Progenitor cell of endocrine pancreas (in vitro differentiated cells): Measurements from ENCODE around the gene SLC8A2. TPM values are rescaled to one million over a fixed set of nuclear protein-coding genes. Genes with fewer than 3 reads are reported as not detected.
A peak's percentile ranks its signal among the peaks of the same experiment; 100 is the strongest.

Experiments
- DNase-seq: peaks from one replicate; pipeline ENCODE4 v3.0.0; 2021; ENCODE audit warnings: low spot score; ENCODE audit not compliant: unreplicated experiment
- H3K27ac Mint-ChIP-seq: 2 replicates; pipeline ENCODE4 v1.8.0; 2021; ENCODE audit warnings: mild to moderate bottlenecking, moderate library complexity, mixed read lengths
- H3K27me3 Mint-ChIP-seq: 2 replicates; pipeline ENCODE4 v1.8.0; 2021; ENCODE audit warnings: mixed read lengths
- H3K36me3 Mint-ChIP-seq: 2 replicates; pipeline ENCODE4 v1.8.0; 2022; ENCODE audit warnings: mixed read lengths; ENCODE audit not compliant: insufficient read depth
- H3K4me1 Mint-ChIP-seq: 2 replicates; pipeline ENCODE4 v1.8.0; 2021; ENCODE audit warnings: low read depth, mixed read lengths
- H3K4me3 Mint-ChIP-seq: 2 replicates; pipeline ENCODE4 v1.8.0; 2021; ENCODE audit warnings: low read depth, mild to moderate bottlenecking, moderate library complexity, mixed read lengths
- H3K9me3 Mint-ChIP-seq: 2 replicates; pipeline ENCODE4 v1.8.0; 2021; ENCODE audit warnings: low read depth, mixed read lengths
- total RNA-seq: library from RNA; stranded (reverse); gene quantifications from 2 replicates; pipeline ENCODE4 v1.2.1, GENCODE V29; 2021
- TF ChIP-seq, protein P1 (sequence below): fragments of 200-600 bp; sonication (generic); IDR thresholded peaks from one replicate; pipeline ENCODE4 v1.5.0; 2021; ENCODE audit warnings: antibody characterized with exemption, mild to moderate bottlenecking; ENCODE audit not compliant: unreplicated experiment

SLC8A2 gene
- total RNA-seq, 1 donor from 2014 or later = 1.2 TPM

- H3K4me3 Mint-ChIP-seq = no peak overlapping the region
- peaks cover 19% of the 10 kb centered on the region for H3K4me1 Mint-ChIP-seq
- peaks cover 73% of the 10 kb centered on the region for H3K27me3 Mint-ChIP-seq
- no peaks in the 10 kb centered on the region for H3K36me3 Mint-ChIP-seq
- TF ChIP-seq, protein P1, sequence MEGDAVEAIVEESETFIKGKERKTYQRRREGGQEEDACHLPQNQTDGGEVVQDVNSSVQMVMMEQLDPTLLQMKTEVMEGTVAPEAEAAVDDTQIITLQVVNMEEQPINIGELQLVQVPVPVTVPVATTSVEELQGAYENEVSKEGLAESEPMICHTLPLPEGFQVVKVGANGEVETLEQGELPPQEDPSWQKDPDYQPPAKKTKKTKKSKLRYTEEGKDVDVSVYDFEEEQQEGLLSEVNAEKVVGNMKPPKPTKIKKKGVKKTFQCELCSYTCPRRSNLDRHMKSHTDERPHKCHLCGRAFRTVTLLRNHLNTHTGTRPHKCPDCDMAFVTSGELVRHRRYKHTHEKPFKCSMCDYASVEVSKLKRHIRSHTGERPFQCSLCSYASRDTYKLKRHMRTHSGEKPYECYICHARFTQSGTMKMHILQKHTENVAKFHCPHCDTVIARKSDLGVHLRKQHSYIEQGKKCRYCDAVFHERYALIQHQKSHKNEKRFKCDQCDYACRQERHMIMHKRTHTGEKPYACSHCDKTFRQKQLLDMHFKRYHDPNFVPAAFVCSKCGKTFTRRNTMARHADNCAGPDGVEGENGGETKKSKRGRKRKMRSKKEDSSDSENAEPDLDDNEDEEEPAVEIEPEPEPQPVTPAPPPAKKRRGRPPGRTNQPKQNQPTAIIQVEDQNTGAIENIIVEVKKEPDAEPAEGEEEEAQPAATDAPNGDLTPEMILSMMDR = no peak
- no peak for DNase-seq
- H3K27ac Mint-ChIP-seq = peak overlapping the region; percentile 17
- no peaks in the 10 kb centered on the region for H3K9me3 Mint-ChIP-seq
These were observed 50.4 kb downstream of the SLC8A2 start for GRCh38 chr19:47421244-47421786.

- H3K36me3 Mint-ChIP-seq = no peaks in the 10 kb centered on the region
- H3K27ac Mint-ChIP-seq = no peak overlapping the region
- H3K4me1 Mint-ChIP-seq = peaks cover 19% of the 10 kb centered on the region
- TF ChIP-seq, protein P1 = no peak
- H3K27me3 Mint-ChIP-seq = peaks cover 75% of the 10 kb centered on the region
- H3K9me3 Mint-ChIP-seq = no peaks in the 10 kb centered on the region
- no peak for DNase-seq
- H3K4me3 Mint-ChIP-seq = no peak overlapping the region
These were observed 51.9 kb downstream of the SLC8A2 start for GRCh38 chr19:47419789-47420188.

- DNase-seq = no peak
- H3K27me3 Mint-ChIP-seq = peaks cover 71% of the 10 kb centered on the region
- no peaks in the 10 kb centered on the region for H3K36me3 Mint-ChIP-seq
- peaks cover 19% of the 10 kb centered on the region for H3K4me1 Mint-ChIP-seq
- H3K9me3 Mint-ChIP-seq = no peaks in the 10 kb centered on the region
- H3K4me3 Mint-ChIP-seq = peak within 1 kb of the TSS; percentile 61
- no peak within 1 kb of the TSS for H3K27ac Mint-ChIP-seq
- TF ChIP-seq, protein P1 = no peak
These were observed 52.5 kb downstream of the SLC8A2 start, which contains the start of gene MEIS3 for GRCh38 chr19:47419030-47419783. Gene MEIS3, minus strand, starts transcription at chr19:47419527. Its CDS starts 446 bp downstream, at chr19:47419081.

DNA sequence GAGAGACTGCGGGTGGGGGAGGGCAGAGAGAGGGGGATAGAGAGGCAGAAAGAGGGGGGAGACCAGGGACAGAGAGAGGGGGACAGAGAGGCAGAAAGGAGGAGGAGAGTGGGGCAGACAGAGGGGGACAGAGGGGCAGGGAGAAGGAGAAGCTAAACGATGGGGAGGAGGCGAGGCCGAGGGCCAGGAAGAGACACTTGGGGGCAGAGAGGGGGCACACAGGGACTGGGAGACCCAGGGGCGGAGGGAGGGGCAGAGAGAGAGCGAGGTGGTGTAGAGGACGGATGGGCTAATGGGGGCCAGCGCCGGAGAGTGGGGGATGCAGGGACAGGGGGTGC, 53.0 kb downstream of the SLC8A2 start:
- H3K36me3 Mint-ChIP-seq = no peaks in the 10 kb centered on the region
- DNase-seq = no peak
- H3K27ac Mint-ChIP-seq = no peak overlapping the region
- peaks cover 19% of the 10 kb centered on the region for H3K4me1 Mint-ChIP-seq
- H3K27me3 Mint-ChIP-seq = peaks cover 68% of the 10 kb centered on the region
- TF ChIP-seq, protein P1 = no peak
- no peaks in the 10 kb centered on the region for H3K9me3 Mint-ChIP-seq
- H3K4me3 Mint-ChIP-seq = peak overlapping the region; percentile 61

DNA sequence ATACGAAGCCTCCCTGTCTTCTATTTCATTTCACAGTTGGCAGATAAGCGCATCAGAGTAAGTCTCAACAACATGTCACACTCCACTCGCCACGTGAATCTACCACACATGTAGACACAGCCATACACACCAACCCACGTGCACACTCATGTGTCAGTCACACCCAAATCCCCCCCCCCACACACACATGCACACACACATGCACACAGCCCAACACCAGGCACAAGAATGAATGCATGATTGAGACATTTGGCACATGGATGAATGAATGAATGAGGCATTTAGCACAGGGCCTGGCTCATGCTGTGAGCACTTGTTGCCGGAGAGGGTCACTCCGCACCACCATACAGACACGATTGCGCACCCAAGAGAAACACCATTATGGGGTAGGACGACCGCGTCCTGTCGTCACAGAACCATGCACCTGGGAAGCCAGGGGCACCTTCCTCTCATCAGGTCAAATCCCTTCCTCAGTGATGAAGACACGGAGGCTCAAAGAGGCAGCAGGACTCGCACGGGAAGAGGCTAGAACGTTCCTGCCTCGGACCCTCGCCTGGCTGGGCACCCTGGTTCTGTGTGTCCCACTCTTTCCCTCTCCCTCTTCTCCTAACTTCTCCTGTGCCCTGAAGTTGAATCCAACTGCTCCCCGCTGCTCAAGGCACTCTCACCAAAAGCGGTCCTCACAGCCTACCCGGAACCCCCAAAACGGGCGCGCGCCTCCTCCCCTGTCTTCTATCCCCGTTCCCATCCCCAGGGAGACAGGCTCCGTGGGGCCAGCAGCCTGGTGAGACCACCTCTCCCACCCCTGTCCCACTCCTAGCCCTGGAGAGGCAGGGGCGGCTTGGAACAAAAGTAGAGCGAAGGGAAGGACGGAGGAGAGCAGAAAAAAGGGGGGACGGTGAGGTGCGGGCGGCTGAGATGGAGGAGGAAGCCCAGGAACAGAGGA, 53.7 kb downstream of the SLC8A2 start:
- no peak for DNase-seq
- H3K4me1 Mint-ChIP-seq = peaks cover 19% of the 10 kb centered on the region
- TF ChIP-seq, protein P1 = no peak
- peak overlapping the region; percentile 5 for H3K27ac Mint-ChIP-seq
- no peaks in the 10 kb centered on the region for H3K36me3 Mint-ChIP-seq
- peaks cover 62% of the 10 kb centered on the region for H3K27me3 Mint-ChIP-seq
- peak overlapping the region; percentile 61 for H3K4me3 Mint-ChIP-seq
- no peaks in the 10 kb centered on the region for H3K9me3 Mint-ChIP-seq
